Superior temporal gyrus (tissue), 1 donor: Measurements from ENCODE around the gene KRTAP5-8.
"Not testable (repeated sequence)": the region's sequence is repeated elsewhere in the genome, so short reads cannot be mapped to it uniquely, and the experiment has no call there.

Experiments
- DNase-seq: peaks from one replicate; pipeline ENCODE4 v3.0.0-alpha.2; 2016; ENCODE audit errors: extremely low spot score

KRTAP5-8 gene

DNA sequence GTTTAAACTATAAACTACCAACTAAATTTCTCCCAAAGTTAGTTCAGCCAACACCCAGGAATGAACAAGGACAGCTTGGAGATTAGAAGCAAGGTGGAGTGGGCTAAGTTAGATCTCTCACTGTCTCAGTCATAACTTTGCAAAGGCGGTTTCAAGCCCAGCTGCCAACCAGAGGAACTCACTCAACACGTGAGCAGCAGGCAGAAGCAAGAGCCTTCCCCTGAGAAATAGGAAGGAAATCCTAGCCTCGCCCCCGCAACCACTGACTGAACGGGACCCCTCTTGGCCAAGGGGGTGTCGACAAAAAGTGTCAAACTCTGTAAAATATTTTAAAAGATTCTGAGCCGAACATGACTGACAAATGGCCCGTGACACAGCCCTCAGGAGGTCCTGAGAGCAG, 6.0 kb downstream of the KRTAP5-8 start:
- no peak for DNase-seq

- no peak for DNase-seq
Observed at GRCh38 chr11:71544525-71545214, 6.8 kb downstream of the KRTAP5-8 start.

GRCh38 chr11:71545405-71545966, 7.7 kb downstream of the KRTAP5-8 start:
- DNase-seq: no peak

GRCh38 chr11:71548120-71548519, 10.3 kb downstream of the KRTAP5-8 start, which contains the start of gene KRTAP5-9:
Gene KRTAP5-9 (plus strand): TSS chr11:71548420. CDS start chr11:71548658, 238 bp downstream.
- no peak for DNase-seq

GRCh38 chr11:71548716-71549151, 10.9 kb downstream of the KRTAP5-8 start:
- no peak for DNase-seq

DNA sequence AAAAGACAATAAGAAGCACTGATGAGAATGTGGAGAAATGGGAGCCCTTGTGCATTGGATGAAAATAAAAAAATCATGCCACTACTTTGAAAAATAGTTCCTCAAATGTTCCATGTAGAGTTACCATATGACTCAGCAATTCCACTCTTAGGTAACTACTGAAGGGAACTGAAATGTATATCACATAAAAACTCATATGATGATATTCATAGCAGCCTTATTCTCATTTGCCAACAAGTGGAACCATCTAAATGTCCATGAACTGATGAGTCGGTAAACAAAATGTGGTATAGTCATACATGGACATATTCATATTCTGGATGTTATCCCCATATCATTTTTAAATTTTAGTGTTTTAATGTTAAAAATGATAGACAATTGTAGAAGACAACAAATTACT, 13.9 kb downstream of the KRTAP5-8 start:
- DNase-seq: no peak

DNA sequence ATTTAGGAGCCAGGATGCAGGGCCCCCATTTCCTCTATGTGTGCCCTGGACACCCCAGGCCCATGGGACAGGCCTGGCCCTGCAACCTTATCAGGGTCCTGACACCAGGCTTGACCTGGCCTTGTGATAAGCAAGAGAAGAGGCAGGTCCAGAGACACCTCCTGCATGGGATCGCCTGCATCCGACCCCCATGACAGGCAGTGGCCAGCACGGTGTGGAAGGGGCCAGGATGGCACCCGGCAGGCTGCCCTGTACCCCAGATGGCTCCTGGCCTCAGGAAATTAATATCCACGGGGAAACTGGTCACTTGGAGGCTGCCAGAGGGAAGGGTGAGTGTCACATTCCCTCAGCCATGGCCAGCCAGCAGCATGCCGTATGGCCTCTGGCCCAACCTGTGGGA, 17.2 kb downstream of the KRTAP5-8 start:
- no peak for DNase-seq

GRCh38 chr11:71555508-71555907, 17.7 kb downstream of the KRTAP5-8 start:
- no peak for DNase-seq

DNA sequence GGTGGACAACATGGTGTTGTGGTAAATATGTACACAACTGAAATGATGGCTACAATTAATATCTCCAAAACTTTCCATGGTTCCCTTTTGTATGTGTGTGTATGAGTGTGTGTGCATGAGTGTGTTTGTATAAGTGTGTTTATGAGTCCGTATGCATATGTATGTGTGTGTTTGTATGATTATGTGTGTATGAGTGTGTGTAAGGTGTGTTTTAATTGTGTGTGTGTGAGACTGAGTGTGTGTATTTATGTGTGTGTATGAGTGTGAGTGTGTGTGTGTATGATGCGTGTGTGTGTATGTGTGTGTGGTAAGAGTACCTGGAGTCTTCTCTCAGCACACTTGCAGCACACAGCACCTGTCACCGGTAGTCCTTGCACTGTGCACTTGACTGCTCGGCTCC, 18.2 kb downstream of the KRTAP5-8 start:
- DNase-seq: no peak

DNA sequence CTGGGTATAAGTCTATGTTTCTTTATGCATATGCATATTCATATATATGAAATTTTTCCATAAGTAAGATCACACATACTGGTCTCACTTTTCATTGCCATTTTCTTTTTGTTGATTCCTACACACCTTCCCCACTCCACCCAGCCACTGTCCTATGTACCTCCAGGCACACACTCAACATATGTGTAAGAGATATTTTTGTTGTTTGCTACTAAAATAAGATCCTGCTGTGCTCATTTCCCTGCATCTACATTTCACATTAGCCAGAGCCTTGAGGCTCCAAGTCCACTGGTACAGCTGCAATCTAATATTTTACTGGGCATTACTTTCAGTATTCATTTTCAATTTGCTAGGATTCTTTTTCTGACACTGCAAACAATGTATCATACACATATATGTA, 19.4 kb downstream of the KRTAP5-8 start:
- no peak for DNase-seq

GRCh38 chr11:71558996-71559395, 21.2 kb downstream of the KRTAP5-8 start:
- peak; percentile 15 for DNase-seq

DNA sequence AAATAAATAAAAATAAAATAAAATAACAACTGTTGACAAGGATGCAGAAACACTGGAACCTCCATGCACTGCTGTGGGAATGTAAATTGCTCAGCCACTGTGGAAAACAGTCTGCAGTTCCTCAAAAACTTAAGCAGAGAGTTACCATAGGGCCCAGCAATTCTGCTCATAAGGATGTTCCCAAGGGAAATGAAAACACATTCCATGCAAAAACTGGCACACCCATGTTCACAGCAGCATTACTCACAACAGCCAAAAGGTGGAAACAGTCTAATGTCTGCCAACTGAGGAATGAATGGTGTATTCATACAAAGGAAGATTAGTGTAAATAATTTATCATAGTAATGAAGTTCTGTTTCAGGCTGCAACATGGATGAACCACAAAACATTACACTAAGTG, 24.3 kb downstream of the KRTAP5-8 start:
- DNase-seq: no peak

DNA sequence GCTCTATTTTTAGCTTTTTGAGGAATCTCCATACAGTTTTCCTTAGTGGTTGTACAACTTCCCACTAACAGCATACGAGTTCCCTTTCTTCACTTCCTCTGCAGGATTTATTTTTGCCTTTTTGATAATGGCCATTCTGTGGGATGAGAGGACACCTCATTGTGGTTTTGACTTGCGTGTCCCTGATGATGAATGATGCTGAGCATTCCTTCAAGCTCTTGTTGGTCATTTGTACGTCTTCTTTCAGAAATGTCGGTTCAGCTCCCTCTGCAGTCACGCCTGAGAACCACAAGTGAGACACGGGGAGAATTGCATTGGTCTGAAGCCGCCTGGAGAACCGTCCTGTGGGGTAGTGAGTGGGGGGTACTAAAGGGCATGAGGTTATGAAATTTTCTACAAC, 25.6 kb downstream of the KRTAP5-8 start:
- peak; percentile 52 for DNase-seq

- DNase-seq: no peak
Observed at GRCh38 chr11:71564430-71564829, 26.6 kb downstream of the KRTAP5-8 start.

DNA sequence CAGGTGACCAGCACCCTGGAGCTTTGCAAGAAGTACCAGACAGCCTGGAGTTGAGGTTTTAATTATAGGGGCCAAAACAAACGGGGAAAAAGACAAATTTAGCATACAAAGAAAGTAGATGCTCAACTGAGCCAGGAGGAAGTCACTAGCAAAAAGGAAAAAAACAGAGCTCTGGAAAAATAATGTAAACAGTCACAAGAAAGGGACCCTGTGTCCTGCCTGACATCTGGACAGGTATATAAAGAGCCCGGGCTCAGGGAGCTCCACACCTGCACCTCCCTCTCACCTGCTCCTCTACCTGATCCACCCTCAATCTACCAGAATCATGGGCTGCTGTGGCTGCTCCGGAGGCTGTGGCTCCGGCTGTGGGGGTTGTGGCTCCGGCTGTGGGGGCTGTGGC, 27.4 kb downstream of the KRTAP5-8 start, which contains the start of gene KRTAP5-10:
Gene KRTAP5-10, plus strand, starts transcription at position 301 of the 400 bp plus-strand sequence. Its CDS starts 25 bp downstream, at position 326.
- no peak for DNase-seq

DNA sequence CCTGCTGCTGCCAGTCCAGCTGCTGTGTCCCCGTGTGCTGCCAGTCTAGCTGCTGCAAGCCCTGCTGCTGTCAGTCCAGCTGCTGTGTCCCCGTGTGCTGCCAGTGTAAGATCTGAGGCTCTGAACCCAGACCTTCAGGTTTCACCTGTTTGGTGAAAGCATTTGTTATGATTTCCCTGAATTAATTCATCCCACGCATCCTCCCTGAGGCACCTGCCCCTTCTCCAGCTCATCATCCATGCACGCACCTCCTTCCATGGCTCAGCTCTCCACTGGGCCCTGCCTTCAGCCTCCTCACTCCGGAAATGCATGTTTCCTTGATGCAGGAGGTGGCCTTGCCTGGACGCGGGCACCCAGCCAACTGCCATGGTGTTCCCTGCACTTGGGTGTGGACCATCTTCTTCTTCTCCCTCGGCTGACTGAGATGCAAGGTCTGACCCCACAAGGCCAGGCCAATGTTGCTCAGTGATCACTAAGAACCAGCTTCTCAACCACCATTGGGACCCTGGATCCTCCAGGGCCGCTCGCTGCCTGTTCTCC, 28.3 kb downstream of the KRTAP5-8 start:
- DNase-seq: no peak

- not testable (repeated sequence) for DNase-seq
Observed at GRCh38 chr11:71566626-71567599, 29.1 kb downstream of the KRTAP5-8 start.

DNA sequence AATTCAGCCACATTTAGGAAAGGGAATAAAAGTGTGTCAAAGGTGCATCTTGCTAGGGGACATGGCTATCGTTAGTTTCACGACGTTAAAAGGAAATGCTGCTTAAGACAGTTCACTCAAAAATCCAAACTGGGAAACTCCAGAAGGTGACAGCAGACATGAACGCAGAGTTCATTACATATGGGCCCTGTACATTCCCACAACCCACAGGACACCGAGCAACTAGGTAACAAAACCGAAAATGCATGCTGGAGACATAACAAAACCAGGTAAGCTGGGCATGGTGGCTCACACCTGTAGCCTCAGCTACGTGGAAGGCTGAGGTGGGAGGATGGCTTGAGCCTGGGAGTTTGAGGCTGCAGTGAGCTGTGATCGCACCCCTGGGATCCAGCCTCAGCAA, 29.8 kb downstream of the KRTAP5-8 start:
- not testable (repeated sequence) for DNase-seq

- no peak for DNase-seq
Observed at GRCh38 chr11:71568704-71569349, 31.0 kb downstream of the KRTAP5-8 start.

DNA sequence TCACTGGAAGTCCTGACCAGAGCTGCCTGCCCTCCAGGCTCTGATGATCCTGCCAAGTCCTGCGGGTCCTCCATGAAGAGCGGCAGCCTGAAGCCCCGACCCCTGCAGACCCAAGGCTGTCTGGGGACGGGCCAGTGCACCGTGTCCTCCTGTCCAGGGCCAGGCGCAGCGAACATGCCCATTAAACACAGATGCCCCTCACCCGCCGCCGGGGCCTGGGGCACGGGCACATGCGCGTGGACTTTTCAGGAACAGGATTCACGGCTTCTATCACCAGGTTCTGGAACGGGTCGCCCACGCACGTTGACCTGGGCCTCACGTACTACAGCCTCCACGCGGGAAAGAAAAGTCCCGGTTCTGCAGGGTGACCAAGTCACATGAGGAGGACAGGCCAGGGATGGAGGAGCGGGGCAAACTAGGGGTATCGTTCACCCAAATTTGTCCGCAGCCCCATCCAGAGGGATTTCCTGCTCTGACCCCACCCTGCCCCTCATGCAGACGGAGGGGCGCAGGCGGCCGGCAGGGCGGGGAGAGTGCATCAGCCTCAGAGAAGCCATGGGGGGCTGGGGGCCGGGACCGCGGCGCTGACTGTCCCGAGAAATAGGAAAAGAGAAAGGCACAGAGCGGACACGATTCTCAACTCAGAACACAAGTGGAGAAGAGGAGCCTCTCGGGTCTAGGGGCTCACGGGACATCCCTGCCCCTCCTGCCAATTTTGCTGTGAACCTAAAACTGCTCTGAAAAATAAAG, 33.5 kb downstream of the KRTAP5-8 start:
- DNase-seq: not testable (repeated sequence)

GRCh38 chr11:71572811-71573210, 35.0 kb downstream of the KRTAP5-8 start:
- no peak for DNase-seq
